ENCODE results near the gene VWC2L.

Gene VWC2L

GRCh38 chr2:214410918-214411554 lies at the start of gene VWC2L:
Gene VWC2L, plus strand, starts transcription at chr2:214411054. Its CDS starts 3,140 bp downstream, at chr2:214414194.
- DNase-seq (ENCODE audit: low spot score) = peak; percentile 87

GRCh38 chr2:214361116-214361515 lies 49.7 kb upstream of the VWC2L start:
- DNase-seq (ENCODE audit: low spot score) = no peak

GRCh38 chr2:214365549-214365948 lies 45.3 kb upstream of the VWC2L start:
- no peak for DNase-seq (ENCODE audit: low spot score)

- no peak for DNase-seq (ENCODE audit: low spot score)
Measured at GRCh38 chr2:214367171-214367570, 43.7 kb upstream of the VWC2L start.

GRCh38 chr2:214376618-214377285 lies 34.1 kb upstream of the VWC2L start:
- DNase-seq (ENCODE audit: low spot score) = no peak

- no peak for DNase-seq (ENCODE audit: low spot score)
Measured at GRCh38 chr2:214377286-214377624, 33.6 kb upstream of the VWC2L start.

- no peak for DNase-seq (ENCODE audit: low spot score)
Measured at GRCh38 chr2:214378455-214379103, 32.3 kb upstream of the VWC2L start.

- no peak for DNase-seq (ENCODE audit: low spot score)
Measured at GRCh38 chr2:214379227-214379626, 31.6 kb upstream of the VWC2L start.

- no peak for DNase-seq (ENCODE audit: low spot score)
Measured at GRCh38 chr2:214380681-214381080, 30.2 kb upstream of the VWC2L start.

- DNase-seq (ENCODE audit: low spot score) = no peak
Measured at GRCh38 chr2:214382229-214382628, 28.6 kb upstream of the VWC2L start.

- no peak for DNase-seq (ENCODE audit: low spot score)
Measured at GRCh38 chr2:214386720-214387119, 24.1 kb upstream of the VWC2L start.

GRCh38 chr2:214389334-214389733 lies 21.5 kb upstream of the VWC2L start:
- DNase-seq (ENCODE audit: low spot score) = no peak

GRCh38 chr2:214393796-214394195 lies 17.1 kb upstream of the VWC2L start:
- DNase-seq (ENCODE audit: low spot score) = no peak

GRCh38 chr2:214395040-214395439 lies 15.8 kb upstream of the VWC2L start:
- no peak for DNase-seq (ENCODE audit: low spot score)

GRCh38 chr2:214401580-214401979 lies 9.3 kb upstream of the VWC2L start:
- DNase-seq (ENCODE audit: low spot score) = no peak

GRCh38 chr2:214410128-214410775 lies 602 bp upstream of the VWC2L start:
- no peak for DNase-seq (ENCODE audit: low spot score)

GRCh38 chr2:214412679-214413078 lies 1.8 kb downstream of the VWC2L start:
- no peak for DNase-seq (ENCODE audit: low spot score)

- no peak for DNase-seq (ENCODE audit: low spot score)
Measured at GRCh38 chr2:214436470-214436869, 25.6 kb downstream of the VWC2L start.

GRCh38 chr2:214450118-214450894 lies 39.5 kb downstream of the VWC2L start:
- DNase-seq (ENCODE audit: low spot score) = no peak

GRCh38 chr2:214451516-214452275 lies 40.8 kb downstream of the VWC2L start:
- DNase-seq (ENCODE audit: low spot score) = no peak

GRCh38 chr2:214465363-214466146 lies 54.7 kb downstream of the VWC2L start:
- no peak for DNase-seq (ENCODE audit: low spot score)
